ENCODE results near the gene GCC1.
"Not testable (repeated sequence)": the region's sequence is repeated elsewhere in the genome, so short reads cannot be mapped to it uniquely, and the experiment has no call there.

GCC1 gene

DNA sequence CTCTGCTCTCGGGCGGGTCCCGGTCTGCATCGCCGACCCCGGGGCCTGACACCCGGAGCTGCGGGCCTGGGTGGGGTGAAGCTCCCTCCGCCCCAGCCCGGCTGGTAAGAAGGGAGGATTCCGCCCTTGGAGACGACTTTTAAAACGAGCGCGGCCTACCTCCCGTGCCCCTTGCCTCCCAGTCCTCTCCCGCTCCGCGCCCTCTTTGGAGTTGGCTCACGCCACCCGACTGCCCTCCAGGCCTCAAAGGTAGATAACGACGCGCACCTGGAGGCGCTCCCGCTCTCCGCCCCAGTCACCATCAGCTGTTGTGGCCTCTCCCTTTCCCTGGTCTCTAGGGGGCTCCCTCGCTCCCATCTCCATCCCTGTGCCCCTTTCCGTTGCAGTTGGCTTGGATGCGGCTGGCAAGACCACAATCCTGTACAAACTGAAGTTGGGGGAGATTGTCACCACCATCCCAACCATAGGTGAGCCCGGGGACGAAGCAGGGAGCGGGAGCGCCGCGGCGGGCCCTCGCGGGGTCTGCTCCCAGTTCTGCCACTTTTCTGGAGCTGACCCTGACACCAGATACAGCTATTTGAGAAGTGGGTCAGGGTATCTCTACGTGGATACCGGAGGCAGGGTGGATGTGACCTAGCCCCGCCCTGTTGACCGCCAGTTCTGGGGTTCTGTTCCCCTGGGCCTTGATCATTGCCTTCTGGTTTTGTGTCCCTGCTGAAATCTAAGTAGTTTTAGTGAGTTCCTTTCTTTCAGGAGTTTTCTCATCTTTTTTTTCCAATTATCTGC is 3.5 kb upstream of the GCC1 start:
- peak in 45 of 56 donors; percentile 13 to 65 (median 47) for DNase-seq

DNA sequence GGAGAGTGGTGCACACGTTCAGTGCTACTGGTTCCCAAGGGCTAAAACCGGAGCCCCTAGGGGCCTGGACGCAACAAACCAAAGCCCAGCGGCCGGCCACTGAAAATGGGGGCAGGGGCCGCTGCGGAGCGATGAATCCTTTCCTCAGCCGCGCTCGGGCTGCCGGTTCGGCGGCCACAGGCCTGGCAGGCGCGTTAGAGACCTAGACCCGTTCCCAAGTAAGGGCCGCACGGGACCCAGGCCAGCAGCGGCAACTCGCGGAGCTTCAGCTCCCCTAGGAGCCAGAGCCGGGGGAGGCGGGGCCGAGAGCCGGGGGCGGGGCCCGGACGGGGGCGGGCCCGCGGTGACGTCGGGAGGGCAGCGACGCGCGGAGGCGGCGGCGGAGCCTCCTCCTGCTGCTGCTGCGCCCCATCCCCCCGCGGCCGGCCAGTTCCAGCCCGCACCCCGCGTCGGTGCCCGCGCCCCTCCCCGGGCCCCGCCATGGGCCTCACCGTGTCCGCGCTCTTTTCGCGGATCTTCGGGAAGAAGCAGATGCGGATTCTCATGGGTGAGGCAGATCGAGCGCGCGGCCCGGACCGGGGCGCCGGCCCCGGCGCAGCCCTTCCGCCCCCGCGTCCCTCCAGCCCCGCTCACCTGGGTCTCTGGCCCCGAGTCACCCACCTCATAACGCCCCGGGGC is 2.8 kb upstream of the GCC1 start, which contains the start of gene ARF5:
Gene ARF5 (plus strand): TSS at position 393 of the 678 bp plus-strand sequence. CDS start 88 bp downstream, at position 481.
- DNase-seq: peak; percentile 3 to 93 (median 80)

DNA sequence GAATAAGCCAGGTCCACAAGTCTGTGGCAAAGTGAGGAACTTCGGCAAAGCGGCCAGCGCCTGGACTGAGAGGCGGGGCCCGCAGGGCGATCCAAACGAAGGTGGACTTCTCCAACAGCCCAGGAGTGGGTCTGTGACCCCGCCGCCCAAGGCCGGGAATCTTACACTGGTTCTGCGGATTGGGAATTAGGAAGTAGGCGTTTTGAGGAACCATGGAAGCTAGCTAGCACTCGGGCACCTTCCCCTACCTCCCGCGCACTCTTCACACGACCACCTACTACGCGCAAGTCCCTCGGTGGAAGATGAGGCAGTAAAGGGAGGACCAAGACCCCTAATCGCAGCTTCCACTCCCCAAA is 2.2 kb upstream of the GCC1 start:
- DNase-seq: peak in 9 of 56 donors; percentile 10 to 52 (median 21)

DNA sequence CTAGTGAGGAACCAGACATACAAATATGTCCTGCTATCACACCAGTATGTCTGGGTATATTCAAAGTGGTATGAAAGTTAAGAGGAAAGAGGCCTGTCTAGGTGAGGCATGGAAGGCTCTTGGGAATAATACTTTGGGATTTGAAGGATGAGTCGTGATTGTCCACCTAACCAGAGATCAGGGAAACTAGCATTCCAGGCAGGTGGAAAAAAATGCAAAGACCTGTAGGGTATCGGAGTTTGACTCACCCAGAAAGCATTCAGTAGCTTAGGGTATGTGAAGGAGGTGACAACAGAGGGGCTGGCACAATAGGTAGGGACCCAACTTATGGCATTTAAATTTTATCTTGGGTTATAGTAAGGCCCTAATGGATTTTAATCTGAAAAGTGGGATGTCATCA is 950 bp upstream of the GCC1 start:
- no peak for DNase-seq

DNA sequence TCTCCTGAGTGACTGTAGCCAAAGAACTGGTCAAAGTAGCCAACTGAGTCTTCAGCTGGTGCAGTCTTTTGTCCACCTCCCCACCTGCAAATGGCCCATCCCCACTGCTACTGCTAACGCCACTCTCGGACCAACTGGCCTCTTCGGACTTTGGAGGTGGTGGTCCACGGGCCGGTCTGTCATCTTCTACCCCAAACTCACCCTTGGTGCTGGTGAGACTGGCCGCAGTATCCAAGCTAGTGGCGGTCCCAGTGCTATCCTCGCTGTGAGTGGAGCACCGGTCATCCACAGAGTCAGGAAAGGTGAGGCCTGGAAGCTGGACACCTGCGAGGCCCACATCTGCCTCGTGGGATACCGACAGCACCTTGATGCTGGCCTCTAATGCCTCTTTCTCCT is 750 bp downstream of the GCC1 start:
- DNase-seq: no peak

DNA sequence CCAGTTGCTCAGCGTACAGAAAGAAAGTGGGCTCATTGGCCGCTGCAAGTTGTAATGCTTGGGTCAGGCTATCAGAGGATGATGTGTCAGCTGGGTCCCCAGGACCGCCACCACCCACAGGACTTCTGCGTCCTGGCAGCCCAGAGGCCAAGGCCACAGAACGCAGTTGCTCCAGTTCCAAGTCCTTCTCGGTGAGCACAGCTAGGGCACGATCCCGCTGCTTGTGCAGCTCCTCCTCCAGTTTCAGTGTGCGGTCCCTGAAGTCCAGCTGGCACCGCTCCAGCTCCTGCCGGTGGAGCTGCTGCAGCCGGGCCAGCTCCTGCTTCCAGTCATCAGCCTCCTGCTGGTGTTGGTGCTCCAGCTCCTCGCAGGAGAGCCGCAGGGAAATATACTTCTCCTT is 3.0 kb downstream of the GCC1 start:
- DNase-seq: peak in 29 of 56 donors; percentile 4 to 69 (median 27)

DNA sequence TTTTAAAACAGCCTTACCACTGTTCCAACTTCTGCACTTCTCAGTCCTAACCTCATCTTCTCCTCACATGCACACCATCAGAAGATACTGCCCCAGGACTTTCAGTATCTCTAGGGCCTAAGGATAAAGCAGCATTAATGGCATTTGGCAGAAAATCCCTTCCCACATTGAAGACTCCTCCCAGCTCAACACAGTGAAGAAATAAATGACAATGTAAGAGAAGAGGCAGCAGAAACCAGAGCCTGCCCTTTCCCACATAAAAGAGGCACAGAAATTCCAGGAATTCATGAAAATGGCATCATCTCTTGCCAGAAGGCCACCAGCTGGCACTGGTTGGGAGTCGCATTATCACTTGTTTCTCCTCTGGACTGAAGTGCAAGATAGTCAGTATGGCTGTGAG is 3.7 kb downstream of the GCC1 start:
- no peak for DNase-seq

DNA sequence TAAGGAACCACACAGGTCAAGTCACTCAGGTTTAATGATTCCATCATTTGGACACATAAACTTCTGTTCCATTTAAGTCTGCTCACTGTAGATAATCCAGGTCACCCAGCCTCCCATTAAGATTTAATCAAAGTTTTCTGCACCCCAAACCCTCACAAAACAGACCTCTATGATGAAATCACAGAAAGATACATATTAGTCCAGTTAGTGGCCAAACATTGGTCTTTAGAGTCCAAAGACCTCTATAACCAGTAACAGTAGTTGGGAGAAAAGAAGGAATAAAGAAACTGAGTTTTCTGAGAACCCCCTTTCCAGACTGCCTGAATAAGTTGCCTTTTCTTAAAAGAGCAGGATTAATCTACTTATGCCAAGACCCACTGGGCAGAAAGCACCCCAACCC is 4.8 kb downstream of the GCC1 start:
- no peak for DNase-seq

DNA sequence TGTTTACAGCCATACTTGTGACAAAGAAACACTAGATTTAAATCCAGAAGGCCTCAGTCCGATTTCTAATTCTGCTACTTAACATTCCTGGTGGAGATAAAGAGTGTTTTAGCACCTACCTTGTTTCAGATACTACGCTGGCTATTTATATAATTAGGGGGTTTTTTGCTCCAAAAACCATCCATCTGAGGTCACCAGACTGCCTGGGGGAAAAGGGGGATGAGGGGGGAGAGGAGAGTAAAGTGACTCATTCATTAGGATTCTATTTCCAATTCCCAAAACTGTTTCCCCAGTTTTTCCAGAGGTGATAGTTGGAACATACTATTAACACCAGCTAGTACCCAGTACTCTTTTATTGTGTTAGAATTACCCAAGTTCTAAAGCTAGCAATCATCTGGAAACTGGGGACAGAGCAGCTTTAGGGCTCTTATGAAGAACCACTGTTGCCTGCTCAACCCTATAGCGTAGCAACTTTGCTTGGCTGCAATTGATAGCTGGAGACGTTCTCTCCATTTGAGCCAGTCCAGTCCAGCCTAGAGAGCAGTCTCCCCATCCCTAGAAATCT is 6.6 kb downstream of the GCC1 start:
- no peak for DNase-seq

DNA sequence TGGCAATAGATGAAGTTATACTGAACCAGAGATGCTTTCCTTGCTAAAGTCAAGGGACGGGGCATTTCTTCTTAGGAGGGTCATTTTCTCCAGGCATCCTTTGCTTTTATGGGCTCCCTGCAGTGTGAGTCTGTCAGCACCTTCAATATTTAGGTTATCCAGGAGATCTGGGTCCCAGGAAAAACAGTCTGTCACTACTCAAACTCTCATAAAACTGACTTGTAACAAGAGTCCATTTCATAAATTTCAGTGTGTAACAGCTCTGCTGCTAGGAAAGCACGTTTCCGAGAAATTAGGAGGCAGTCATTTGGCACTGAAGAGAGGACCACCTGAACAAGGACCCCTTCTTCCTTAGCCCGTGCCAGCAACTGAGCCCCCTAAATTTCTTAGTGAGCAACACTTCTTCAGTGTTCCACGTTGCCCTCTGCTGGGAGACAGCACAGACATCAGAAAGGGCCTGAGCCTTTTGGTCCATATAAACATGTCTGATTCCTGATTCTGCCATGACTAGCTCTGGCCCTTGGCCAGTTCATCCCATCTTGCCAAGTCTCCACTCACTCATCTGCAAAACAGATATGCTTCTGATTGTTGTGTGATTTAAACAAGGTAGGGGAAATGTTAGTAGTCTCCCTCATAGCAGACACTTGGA is 7.2 kb downstream of the GCC1 start:
- no peak for DNase-seq

DNA sequence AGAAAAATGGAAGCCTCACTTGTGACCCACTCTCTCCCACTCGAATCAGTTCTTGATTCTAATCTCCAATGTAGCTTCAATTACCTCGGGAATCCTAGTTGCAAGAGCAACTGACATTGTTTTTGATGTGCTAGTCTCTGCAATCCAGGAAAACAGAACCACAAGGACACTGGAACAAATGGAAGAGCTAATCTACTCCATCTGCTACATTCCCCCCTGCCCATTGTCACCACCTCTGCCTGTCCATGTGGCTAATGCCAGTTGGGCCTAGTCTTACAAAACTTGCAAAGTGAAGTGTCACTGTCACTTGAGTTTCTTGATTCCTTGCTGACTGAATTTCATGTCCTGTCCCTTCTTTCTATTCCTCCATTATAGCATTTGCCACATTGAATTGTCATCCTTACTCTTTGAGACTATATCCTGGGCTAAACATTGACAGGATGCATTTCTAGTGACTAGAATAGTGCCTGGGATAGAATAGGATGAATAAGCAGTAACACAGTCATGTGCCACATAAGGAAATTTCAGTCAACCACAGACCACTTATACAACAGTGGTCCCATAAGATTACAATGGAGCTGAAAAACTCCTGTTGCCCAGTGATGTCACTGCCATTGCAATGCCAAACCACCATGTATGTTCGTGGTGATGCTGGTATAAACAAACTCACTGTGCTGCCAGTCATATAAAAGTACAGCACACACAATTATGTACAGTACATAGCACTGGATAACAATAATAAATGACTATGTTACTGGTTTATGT is 13.5 kb downstream of the GCC1 start:
- DNase-seq: no peak

DNA sequence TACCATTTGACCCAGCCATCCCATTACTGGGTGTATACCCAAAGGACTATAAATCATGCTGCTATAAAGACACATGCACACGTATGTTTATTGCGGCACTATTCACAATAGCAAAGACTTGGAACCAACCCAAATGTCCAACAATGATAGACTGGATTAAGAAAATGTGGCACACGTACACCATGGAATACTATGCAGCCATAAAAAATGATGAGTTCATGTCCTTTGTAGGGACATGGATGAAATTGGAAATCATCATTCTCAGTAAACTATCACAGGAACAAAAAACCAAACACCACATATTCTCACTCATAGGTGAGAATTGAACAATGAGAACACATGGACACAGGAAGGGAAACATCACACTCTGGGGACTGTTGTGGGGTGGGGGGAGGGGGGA is 17.4 kb downstream of the GCC1 start:
- not testable (repeated sequence) for DNase-seq

DNA sequence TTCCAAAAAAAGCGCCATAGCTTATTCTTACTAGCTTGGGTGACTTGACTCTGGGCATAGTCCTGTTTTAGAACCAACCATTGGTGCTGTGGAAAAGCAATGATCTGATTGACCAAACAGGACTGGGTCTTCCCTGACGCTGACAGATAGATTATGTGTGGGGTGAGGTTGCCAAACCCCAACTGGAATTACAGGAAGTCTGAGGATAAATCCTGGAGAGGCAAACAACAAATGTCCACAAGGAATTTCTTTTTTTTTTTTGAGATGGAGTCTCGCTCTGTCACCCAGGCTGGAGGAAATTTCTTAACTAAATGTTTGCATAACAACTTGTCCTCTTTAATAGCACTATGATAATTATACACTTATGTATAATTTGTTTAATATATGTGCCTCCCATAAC is 19.2 kb downstream of the GCC1 start:
- no peak for DNase-seq

DNA sequence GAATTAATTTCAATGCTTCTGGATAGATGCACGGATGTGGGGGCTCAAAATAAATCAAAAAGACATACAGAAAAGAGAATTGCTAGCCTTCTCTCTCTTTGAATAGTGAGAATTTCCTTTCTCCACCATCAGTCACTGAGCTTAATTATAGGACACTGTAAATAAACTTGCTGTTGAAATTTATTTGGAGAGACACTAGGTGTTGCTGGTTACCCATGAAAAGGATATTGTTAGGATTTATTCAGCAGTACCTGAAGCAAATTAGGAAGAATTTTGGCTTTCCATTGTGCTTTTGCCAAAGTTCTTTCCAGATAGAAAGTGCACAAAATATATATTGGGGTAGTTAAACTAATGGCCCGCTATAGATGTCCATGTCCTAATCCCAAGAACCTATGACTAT is 27.6 kb downstream of the GCC1 start:
- no peak for DNase-seq

DNA sequence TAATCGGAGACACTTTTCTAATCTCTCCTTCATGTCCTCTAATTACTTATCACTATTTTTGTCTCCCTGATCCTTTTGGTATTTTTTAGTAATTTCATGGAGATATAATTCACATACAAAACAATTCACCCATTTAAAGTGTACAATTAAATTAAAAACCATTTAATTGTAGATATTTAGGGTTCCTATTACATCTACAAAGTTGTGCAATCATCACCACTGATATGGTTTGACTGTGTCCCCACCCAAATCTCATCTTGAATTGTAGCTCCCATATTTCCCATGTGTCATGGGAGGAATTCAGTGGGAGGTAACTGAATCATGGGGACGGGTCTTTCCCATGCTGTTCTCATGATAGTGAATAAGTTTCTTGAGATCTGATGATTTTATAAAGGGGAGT is 29.0 kb downstream of the GCC1 start:
- no peak for DNase-seq

DNA sequence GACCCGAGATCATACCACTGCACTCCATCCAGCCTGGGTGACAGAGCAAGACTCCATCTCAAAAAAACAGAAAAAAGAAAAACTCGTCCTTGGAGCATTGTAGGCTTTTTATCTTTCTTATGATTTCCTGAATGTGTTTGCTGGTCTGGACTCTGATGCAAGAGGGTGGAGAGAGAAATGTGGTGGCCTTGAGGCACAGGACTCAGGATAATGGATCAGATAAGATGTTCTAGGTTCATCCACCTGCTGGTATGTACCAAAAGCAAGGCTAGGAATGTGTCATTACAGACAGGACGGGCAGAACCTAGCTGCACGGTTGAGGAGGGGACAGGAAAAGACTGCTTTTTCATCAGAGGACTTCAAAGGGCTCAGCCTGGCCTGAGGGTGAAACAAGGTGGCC is 33.5 kb downstream of the GCC1 start:
- no peak for DNase-seq

DNA sequence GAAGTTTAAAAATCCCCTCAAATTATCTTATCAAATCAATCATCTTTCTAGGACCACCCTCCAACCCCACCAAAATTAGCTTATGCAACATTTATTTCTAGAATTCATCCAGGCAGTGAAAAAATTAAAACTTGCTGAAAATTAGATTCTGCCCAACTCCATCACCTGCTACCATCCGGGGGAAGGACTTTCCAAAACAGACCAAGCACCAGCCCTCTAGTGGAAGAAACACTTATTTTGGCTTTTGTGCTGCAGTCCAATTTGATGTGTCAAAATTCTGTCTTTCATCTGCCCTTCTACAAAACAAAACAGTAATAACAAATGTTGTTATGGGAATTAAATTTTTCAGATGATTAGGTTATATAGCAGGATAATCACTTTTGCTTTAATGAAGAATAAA is 35.1 kb downstream of the GCC1 start:
- DNase-seq: no peak

DNA sequence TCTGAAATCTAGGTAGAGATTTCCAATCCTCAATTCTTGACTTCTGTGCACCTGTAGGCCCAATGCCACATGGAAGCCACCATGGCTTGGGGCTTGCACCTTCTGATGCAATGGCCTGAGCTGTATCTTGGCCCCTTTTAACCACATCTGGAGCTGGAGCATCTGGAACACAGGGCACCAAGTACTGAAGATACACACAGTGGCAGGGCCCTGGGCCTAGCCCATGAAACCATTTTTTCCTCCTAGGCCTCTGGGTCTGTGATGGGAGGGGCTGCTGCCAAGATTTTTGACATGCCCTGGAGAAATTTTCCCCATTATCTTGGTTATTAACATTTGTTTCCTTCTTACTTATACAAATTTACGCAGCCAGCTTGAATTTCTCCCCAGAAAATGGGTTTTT is 39.1 kb downstream of the GCC1 start:
- no peak for DNase-seq

DNA sequence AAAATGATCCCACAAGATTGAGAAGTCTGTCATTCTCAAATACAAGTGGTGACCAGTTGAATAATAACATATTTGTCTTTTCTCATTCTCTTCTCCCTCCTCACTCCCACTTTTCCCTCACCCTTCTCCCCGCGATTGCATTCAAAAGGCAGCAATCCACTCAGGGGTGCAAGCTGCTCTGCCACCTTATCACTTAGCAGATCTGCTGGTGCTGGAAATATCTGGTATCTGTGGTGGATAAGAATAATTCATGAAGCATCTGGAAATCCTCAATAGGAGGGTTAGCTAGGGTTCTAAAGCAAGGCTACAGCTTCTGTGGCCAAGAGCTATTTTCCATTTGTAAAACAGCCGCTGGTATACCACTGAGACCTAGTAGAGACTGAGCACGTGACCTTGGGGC is 43.8 kb downstream of the GCC1 start:
- DNase-seq: no peak

DNA sequence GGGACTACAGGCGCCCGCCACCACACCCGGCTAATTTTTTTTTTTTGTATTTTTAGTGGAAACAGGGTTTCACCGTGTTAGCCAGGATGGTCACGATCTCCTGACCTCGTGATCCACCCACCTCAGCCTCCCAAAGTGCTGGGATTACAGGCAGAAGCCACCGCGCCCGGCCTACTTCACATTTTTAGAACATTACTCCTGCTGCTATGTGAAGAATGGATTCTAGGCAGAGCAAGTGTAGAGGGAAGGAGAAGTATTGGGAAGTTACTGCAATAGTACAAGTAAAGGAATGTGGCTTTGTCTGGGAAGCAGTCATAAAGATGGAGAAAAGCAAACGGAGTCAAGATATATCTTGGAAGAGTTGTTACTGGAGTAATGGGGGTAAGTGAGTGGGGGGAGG is 44.9 kb downstream of the GCC1 start:
- DNase-seq: not testable (repeated sequence)

DNA sequence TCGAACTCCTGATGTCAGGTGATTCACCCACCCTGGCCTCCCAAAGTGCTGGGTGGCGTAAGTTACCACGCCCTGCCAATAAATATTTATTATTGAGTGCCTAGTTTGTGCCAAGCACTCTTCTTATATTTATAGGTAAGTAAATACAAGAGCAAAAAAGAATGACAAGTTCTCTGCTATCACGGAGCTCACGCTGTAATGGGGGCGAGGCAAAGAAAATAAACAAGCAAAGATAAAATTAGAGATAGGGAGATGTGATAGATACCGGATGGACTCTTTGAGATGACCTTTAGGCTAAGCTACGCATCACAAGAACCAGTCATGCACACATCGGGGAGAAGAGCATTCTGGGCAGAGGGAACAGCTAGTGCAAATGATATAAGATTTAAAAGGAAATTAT is 46.3 kb downstream of the GCC1 start:
- DNase-seq: no peak

Measured in amygdala (tissue), 56 donors.